CD14-positive monocyte (primary cell): ENCODE data around the gene NYAP1. TPM values are rescaled to one million over a fixed set of nuclear protein-coding genes. Genes with fewer than 3 reads are reported as not detected.

Experiments
- DNase-seq, 3 donors: peaks; one replicate each; pipeline ENCODE4 v3.0.0-alpha.2; 2011 to 2022
- H2AFZ ChIP-seq: 2 replicates; pipeline ENCODE4 v1.6.0; 2012; ENCODE audit warnings: mild to moderate bottlenecking, low read depth, low read length, inconsistent platforms; ENCODE audit not compliant: insufficient read depth, poor library complexity, severe bottlenecking
- H3K27ac ChIP-seq, 2 donors: 1 replicate in 1 of 2; 2 replicates in 1 of 2; pipeline ENCODE4 v1.5.1; 2012 to 2013; ENCODE audit warnings: low read length in 2 of 2, control low read depth in 1 of 2, inconsistent platforms in 1 of 2, low read depth in 1 of 2, mild to moderate bottlenecking in 1 of 2
- H3K27me3 ChIP-seq, 2 donors: one replicate each; pipeline versions ENCODE4 v1.6.0 to v1.6.1; 2011 to 2013; ENCODE audit warnings: low read length in 2 of 2; ENCODE audit not compliant: control insufficient read depth in 2 of 2, insufficient read depth in 2 of 2
- H3K36me3 ChIP-seq, 2 donors: replicated peaks in 1 of 2; 1 replicate in 1 of 2; 2 replicates in 1 of 2; pipeline versions ENCODE4 v1.5.1 to v1.6.1; 2012 to 2013; ENCODE audit warnings: low read length in 2 of 2, control low read depth in 1 of 2, inconsistent platforms in 1 of 2, mild to moderate bottlenecking in 1 of 2; ENCODE audit not compliant: insufficient read depth in 2 of 2, control insufficient read depth in 1 of 2
- H3K4me1 ChIP-seq, 2 donors: 1 replicate in 1 of 2; 2 replicates in 1 of 2; pipeline versions ENCODE4 v1.5.1 to v1.6.1; 2012 to 2013; ENCODE audit warnings: low read length in 2 of 2, control low read depth in 1 of 2, inconsistent platforms in 1 of 2, mild to moderate bottlenecking in 1 of 2, moderate library complexity in 1 of 2; ENCODE audit not compliant: insufficient read depth in 2 of 2, control insufficient read depth in 1 of 2
- H3K4me2 ChIP-seq: replicated peaks from 2 replicates; pipeline ENCODE3; 2012; ENCODE audit warnings: low read length, moderate library complexity, mild to moderate bottlenecking; ENCODE audit not compliant: poor library complexity, severe bottlenecking; ENCODE audit errors: extremely low read depth
- H3K4me3 ChIP-seq, 3 experiments: fragments of 200-600 bp in 1 of 3; sonication (generic) in 1 of 3; replicated peaks in 1 of 3; 1 replicate in 2 of 3; 2 replicates in 1 of 3; pipeline ENCODE4 v1.5.1; 2011 to 2013; ENCODE audit warnings: low read length in 3 of 3, mild to moderate bottlenecking in 3 of 3, control low read depth in 2 of 3, low read depth in 2 of 3, inconsistent platforms in 1 of 3, moderate library complexity in 1 of 3
- H3K79me2 ChIP-seq: 2 replicates; pipeline ENCODE4 v1.6.0; 2012; ENCODE audit warnings: mild to moderate bottlenecking, control low read depth, inconsistent platforms, low read length, moderate library complexity; ENCODE audit not compliant: insufficient read depth
- H3K9ac ChIP-seq: 2 replicates; pipeline ENCODE4 v1.6.0; 2017; ENCODE audit warnings: low read length, mild to moderate bottlenecking; ENCODE audit not compliant: insufficient read depth, poor library complexity, severe bottlenecking
- H3K9me3 ChIP-seq, 2 donors: replicated peaks in 1 of 2; 1 replicate in 1 of 2; 2 replicates in 1 of 2; pipeline versions ENCODE4 v1.5.1 to v1.6.1; 2012 to 2013; ENCODE audit warnings: low read length in 2 of 2, control low read depth in 1 of 2; ENCODE audit not compliant: control insufficient read depth in 1 of 2, insufficient read depth in 1 of 2
- H4K20me1 ChIP-seq: 2 replicates; pipeline ENCODE4 v1.6.0; 2012; ENCODE audit warnings: mild to moderate bottlenecking, low read length, control low read depth, moderate library complexity; ENCODE audit not compliant: insufficient read depth
- H3K27ac Mint-ChIP-seq, 7 donors: one replicate each; pipeline ENCODE4 v1.8.0; 2020; ENCODE audit warnings: mild to moderate bottlenecking in 7 of 7, mixed read lengths in 7 of 7, moderate library complexity in 6 of 7, inconsistent platforms in 2 of 7
- H3K27me3 Mint-ChIP-seq, 3 donors: one replicate each; pipeline ENCODE4 v1.8.0; 2021 to 2022; ENCODE audit warnings: low read depth in 3 of 3, mild to moderate bottlenecking in 3 of 3, mixed read lengths in 3 of 3, moderate library complexity in 3 of 3, inconsistent platforms in 1 of 3
- H3K36me3 Mint-ChIP-seq, 2 donors: one replicate each; pipeline ENCODE4 v1.8.0; 2020; ENCODE audit warnings: mixed read lengths in 2 of 2, inconsistent platforms in 1 of 2, mild to moderate bottlenecking in 1 of 2
- H3K4me1 Mint-ChIP-seq: one replicate; pipeline ENCODE4 v1.8.0; 2020; ENCODE audit warnings: mild to moderate bottlenecking, mixed read lengths
- H3K4me3 Mint-ChIP-seq, 2 donors: one replicate each; pipeline ENCODE4 v1.8.0; 2020; ENCODE audit warnings: mild to moderate bottlenecking in 2 of 2, mixed read lengths in 2 of 2, moderate library complexity in 1 of 2
- H3K9me3 Mint-ChIP-seq, 7 donors: one replicate each; pipeline ENCODE4 v1.8.0; 2020 to 2022; ENCODE audit warnings: mixed read lengths in 7 of 7, mild to moderate bottlenecking in 6 of 7, moderate library complexity in 6 of 7, inconsistent platforms in 2 of 7
- WGBS: methylation state at CpG from one replicate; pipeline ENCODE4 v1.1.5; 2013; ENCODE audit warnings: missing lambda C conversion rate; ENCODE audit not compliant: insufficient coverage; 5-methylcytosine and 5-hydroxymethylcytosine counted together
- intact Hi-C, 2 donors: fragments of 100-400 bp; cut with micrococcal nuclease; formaldehyde crosslinking; loops; one replicate each; pipeline versions ENCODE4 v1.15.0 to v1.15.1; 2023
- polyA plus RNA-seq, 3 donors: library from polyadenylated mRNA; depleted of rRNA in 1 of 3; unstranded in 2 of 3; stranded (reverse) in 1 of 3; fragments of 300-500 nt in 2 of 3; fragments of >200 nt in 1 of 3; fragmentation: Illumina TruSeq in 2 of 3; gene quantifications; 1 replicate in 2 of 3; 2 replicates in 1 of 3; pipeline ENCODE4 v1.2.3, GENCODE V29; 2012 to 2021
- TF ChIP-seq, protein P1 (sequence below): fragments of 200-600 bp; IDR thresholded peaks from one replicate; pipeline ENCODE4 v1.8.0; 2022; ENCODE audit warnings: antibody characterized with exemption, mild to moderate bottlenecking

NYAP1 gene
- polyA plus RNA-seq, 3 donors: not detected

DNA sequence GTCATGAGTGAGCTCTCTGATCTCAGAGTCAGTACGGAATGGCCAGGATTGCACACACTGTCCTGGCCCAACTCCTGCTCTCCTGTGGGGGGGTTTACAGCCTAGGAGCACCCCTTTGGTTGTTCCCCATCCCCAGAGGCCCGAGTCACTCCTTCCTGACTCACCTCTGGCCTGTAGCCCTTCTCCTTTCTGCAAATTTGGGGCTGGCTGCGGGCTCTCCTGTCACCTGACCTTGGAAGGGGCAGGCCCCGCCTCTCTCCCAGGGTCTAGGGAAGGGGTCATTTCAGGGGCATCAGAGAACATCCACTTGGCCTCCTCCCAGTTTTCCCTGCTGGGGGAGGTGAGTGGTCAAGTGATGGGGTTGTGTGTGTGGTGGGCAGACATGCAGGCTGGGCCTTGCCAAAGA is 1.7 kb downstream of the NYAP1 start:
- Histone ChIP-seq H3K4me3 (no peak overlapping the region), H3K79me2 (no peaks in the 10 kb centered on the region), H3K4me1 (peaks cover 7 to 18% of the 10 kb centered on the region in 2 donors), H3K27ac (no peak overlapping the region), H3K27me3 (peaks cover 0 to 6% of the 10 kb centered on the region in 2 donors), H2AFZ (no peak overlapping the region), H3K9ac (no peak overlapping the region), H3K9me3 (no peaks in the 10 kb centered on the region), H4K20me1 (peaks cover 4% of the 10 kb centered on the region), H3K4me2 (no peak overlapping the region), H3K36me3 (no peaks in the 10 kb centered on the region)
- Mint-ChIP-seq H3K27me3 (peaks cover 10 to 22% (median 19%) of the 10 kb centered on the region in 3 donors), H3K4me3 (no peak overlapping the region), H3K9me3 (peaks cover 0 to 3% (median 0%) of the 10 kb centered on the region in 7 donors), H3K27ac (no peak overlapping the region), H3K36me3 (peaks cover 0 to 3% of the 10 kb centered on the region in 2 donors), H3K4me1 (peaks cover 7% of the 10 kb centered on the region)
- no CpG with 5 or more reads among the region's 4 CpGs for WGBS
- TF ChIP-seq, protein P1, sequence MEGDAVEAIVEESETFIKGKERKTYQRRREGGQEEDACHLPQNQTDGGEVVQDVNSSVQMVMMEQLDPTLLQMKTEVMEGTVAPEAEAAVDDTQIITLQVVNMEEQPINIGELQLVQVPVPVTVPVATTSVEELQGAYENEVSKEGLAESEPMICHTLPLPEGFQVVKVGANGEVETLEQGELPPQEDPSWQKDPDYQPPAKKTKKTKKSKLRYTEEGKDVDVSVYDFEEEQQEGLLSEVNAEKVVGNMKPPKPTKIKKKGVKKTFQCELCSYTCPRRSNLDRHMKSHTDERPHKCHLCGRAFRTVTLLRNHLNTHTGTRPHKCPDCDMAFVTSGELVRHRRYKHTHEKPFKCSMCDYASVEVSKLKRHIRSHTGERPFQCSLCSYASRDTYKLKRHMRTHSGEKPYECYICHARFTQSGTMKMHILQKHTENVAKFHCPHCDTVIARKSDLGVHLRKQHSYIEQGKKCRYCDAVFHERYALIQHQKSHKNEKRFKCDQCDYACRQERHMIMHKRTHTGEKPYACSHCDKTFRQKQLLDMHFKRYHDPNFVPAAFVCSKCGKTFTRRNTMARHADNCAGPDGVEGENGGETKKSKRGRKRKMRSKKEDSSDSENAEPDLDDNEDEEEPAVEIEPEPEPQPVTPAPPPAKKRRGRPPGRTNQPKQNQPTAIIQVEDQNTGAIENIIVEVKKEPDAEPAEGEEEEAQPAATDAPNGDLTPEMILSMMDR: no peak
- peak in 1 of 3 donors; percentile 76 for DNase-seq
- intact Hi-C loops: no loop called here

DNA sequence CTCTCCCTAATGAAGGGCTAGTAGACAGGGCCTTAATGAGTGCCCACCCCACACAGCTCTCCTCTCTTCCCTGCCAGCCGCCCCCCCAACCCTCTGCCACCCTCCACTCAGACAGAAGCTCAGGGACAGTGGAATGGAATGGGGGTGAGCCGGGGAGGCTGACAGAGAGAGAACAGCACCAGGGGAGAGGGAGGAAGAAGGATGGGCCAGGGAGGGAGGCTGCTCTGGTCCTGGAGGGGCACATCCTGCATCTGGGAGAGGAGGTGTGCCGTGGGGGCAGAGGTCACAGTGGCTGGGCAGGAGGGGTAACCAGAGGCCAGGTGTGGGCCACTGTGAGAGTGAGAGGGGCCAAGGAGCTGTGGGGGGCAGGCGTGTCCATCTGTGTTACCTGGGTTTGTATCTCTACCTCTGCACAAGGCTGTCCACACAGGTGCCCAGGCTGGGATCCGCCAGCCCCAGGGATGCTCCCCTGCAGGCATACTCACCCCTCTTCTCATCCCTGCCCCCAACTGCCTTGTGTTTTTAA is 2.4 kb downstream of the NYAP1 start:
- intact Hi-C loops: no loop called here
- Histone ChIP-seq H3K36me3 (no peaks in the 10 kb centered on the region), H3K9me3 (no peaks in the 10 kb centered on the region), H3K4me2 (no peak overlapping the region), H3K9ac (no peak overlapping the region), H4K20me1 (peaks cover 4% of the 10 kb centered on the region), H3K79me2 (no peaks in the 10 kb centered on the region), H3K4me1 (peaks cover 7 to 18% of the 10 kb centered on the region in 2 donors), H3K4me3 (no peak overlapping the region), H2AFZ (no peak overlapping the region), H3K27me3 (peaks cover 0 to 11% of the 10 kb centered on the region in 2 donors), H3K27ac (no peak overlapping the region)
- H3K36me3 Mint-ChIP-seq: peaks cover 0 to 3% of the 10 kb centered on the region in 2 donors
- peaks cover 10 to 25% (median 18%) of the 10 kb centered on the region in 3 donors for H3K27me3 Mint-ChIP-seq
- H3K4me1 Mint-ChIP-seq: peaks cover 7% of the 10 kb centered on the region
- TF ChIP-seq, protein P1: no peak
- DNase-seq: no peak
- peaks cover 0 to 3% (median 0%) of the 10 kb centered on the region in 7 donors for H3K9me3 Mint-ChIP-seq
- H3K27ac Mint-ChIP-seq: peak overlapping the region in 1 of 7 donors; percentile 16
- WGBS: 100% methylated on average over 3 of the region's 5 CpGs
- peak overlapping the region in 1 of 2 donors; percentile 2 for H3K4me3 Mint-ChIP-seq
